Raji (cell line): ENCODE results near the gene SMARCAD1.

Experiments used
- POLR2A ChIP-seq: IDR thresholded peaks from 2 replicates; pipeline ENCODE4 v1.6.1; 2011; ENCODE audit warnings: low read depth, low read length, control low read depth; ENCODE audit not compliant: insufficient read depth

The SMARCAD1 gene

DNA sequence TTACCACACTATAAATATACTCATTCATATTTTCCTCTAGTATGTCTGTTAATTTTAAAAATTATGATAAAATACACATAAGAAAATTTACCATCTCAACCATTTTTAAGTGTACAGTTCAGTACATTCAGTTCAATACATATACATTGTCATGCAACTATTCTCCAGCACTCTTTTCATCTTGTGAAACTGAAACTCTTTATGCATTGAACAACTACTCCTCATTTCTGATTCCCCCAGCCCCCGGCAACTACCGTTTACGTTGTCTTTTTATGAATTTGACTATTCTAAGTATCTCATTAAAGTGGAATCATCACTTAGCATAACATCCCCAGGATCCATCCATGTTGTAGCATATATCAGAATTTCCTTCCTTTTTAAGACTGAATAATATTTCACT, 8.7 kb downstream of the SMARCAD1 start:
- no peak for TF ChIP-seq POLR2A

DNA sequence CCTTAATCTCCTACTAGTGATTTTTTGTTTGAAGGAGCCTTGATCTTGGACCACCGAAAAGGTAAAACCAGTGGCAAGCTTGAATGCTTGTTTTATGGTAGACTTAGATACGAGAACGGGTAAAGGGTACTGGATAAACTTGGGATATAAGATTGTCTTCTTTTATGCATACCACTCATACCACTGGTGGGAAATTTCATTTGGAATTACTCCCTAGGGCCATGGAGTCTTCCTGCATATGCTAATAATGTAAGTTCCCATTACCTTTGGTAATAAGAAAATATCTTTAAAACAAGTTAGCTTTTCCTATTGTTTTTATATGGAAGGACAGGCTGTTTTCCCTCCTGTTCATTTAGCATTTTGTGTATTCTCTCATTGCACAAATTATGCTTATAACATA, 11.7 kb downstream of the SMARCAD1 start:
- TF ChIP-seq POLR2A: no peak

DNA sequence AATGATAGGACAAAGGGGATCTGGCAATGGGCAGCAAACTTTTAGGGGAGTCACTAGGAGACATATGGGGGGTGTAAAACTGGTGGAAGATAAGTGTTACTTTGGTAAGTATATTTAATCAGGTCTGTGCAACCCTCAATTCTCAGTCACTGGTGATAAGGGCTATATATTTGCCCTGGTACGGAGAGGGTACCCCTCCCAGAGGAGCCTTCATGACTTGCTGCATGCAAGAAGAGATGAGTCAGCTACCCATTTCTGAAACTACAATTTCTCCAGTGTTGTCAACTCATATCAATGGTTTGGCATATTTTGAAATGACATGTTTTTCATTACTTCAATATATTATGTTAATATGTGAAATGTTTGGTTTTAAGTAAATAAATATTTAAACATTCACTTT, 14.3 kb downstream of the SMARCAD1 start:
- TF ChIP-seq POLR2A: no peak

DNA sequence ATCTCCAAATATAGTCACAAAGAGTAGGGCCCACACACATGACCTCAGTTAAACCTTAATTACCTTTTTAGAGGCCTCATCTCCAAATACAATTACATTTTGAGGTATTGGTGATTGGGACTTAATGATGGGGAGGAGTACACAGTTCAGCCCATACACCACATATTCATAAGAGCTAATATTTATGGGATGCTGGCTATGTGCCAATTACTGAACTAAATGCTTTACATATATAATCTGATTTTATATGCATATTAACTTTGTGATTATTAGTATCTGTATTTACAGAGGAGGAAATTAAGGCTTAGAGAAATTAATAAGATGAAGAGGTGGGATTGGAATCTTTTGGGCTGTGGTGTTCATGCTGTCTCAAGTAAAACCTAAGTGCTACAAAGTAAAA, 17.8 kb downstream of the SMARCAD1 start:
- TF ChIP-seq POLR2A: no peak

DNA sequence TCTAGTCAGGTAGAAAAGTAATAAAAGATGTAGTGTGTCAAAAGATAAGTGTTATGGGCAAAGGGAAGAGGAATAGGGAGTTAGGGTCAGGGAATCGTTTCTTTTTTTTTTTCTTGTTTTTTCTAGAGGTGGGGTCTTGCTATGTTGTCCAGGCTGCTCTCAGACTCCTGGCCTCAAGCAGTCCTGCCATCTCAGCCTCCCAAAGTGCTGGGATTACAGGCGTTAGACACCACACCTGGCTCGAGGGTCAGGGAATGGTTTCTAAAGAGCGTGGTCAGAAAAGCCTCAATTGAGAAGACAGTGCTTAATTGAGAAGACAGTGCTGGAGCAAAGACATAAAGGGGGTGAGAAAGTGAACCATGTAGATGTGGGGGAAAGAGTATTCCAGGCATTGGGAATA, 19.1 kb downstream of the SMARCAD1 start:
- TF ChIP-seq POLR2A: no peak

DNA sequence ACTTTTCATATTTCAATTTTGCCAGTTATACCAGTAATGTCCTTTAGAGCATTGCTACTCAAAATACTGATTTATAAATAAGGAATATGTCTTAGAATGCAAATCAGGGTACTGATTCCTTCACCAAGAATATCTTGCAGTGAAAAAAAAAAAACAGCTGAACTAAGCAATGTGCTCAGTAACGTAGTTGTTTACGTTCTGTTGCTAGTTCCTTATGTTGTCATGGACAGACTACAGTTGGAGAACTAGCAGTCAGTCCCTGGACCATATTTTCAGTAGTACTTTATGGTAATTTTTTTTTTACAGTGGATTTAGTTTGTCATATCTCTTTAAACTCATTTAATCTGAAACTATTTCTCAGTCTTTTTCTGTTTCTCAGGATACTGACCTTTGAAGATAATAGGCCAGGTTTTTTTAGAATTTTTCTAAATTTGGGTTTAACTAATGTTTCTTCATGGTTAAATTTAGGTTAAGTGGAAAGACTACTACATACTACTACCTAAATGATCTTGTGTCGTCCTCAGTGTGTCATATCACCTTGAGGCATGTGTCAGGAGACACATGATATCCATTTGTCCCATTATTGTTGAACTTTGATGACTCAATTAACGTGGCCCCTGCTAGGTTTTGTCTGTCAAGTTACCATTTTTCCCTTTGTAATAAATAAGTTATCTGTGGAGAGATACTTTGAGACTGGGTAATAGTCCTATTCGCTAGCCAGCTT, 21.0 kb downstream of the SMARCAD1 start:
- no peak for TF ChIP-seq POLR2A

DNA sequence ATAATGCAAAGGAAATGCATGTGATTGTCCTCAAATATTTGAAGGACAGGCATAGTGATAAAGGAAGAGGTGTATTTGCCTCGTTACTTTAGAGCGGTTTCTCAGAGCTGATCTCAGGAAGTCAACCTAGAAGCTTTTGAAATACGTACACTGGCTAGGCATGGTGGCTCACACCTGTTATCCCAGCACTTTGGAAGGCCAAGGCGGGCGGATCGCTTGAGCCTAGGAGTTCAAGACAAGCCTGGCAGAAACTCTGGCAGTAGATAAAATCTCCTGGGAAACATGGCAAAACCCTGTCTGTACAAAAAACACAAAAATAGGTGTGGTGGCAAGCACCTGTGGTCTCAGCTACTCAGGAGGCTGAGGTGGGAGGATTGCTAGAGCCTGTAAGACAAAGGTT, 24.9 kb downstream of the SMARCAD1 start:
- no peak for TF ChIP-seq POLR2A

DNA sequence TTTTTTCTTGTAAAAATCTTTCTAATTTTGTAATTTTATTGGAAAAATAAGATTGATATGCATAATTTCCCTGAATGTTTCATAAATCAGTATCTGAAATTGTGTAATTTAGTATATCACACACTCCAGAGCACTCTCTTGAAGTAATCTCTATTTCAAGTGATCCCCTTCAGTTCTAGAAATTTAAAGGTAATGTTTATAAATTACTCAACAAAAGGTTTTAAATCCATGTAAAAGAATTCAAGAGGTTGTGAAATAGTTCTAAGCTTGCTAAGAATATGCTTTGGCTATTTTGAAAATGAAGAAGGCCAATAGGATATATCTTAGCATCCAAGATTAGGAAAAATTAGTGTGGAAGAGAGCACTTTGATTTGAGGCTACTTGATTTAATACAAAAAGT, 28.2 kb downstream of the SMARCAD1 start:
- no peak for TF ChIP-seq POLR2A

DNA sequence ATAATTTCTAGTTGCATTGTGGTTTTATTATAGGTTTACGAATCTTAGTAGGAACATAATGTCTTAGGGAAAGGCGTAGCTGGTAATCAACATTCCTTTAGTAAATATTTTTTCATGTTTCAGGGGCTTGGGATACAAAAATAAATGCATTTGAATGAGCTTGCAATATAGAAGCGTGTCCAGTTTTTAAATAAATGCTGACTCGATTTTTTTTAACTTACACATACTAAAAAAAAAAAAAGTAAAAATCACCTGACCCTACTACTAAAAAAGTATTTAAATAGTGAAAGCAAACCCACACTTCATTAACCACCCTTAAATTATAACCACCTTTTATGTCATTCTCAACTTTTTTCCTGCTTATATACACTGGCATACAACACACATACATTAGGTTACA, 29.6 kb downstream of the SMARCAD1 start:
- no peak for TF ChIP-seq POLR2A

DNA sequence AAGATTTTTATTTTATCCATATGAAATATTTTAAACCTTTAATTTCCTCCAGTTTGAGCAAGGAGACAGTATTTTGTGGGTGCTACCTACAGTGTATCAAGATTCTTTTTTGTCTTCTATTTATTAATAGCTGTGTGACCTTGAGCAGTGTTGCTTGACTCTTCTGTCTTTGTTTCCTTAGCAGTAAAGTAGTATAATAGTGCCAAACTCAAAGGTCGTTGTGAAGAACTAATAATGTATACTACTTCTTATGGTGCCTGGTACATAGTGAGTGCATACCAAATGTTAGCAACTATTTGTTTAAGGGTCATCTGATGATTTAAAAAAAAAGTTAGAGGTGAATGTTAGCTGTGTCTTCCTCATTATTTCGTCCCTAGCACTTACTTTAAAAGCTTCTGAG, 30.5 kb downstream of the SMARCAD1 start:
- no peak for TF ChIP-seq POLR2A

DNA sequence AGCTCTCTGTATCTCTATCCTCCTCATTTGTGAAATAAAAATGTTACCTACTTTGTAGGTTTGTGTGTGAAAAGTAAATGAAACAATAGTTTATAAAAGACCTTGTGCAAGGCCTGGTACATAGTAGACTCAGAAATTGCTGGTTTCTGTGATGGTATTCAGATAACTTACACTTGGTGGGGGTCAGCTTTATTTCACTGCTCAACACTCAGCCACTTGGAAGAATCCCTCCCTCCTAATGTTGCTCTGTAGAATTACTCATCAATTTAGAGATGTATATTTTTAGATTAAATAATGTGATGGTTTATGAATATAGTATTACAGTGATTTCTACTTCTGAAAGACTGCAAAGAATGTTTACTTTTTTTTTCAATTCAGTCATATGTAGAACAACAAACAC, 32.7 kb downstream of the SMARCAD1 start:
- no peak for TF ChIP-seq POLR2A

DNA sequence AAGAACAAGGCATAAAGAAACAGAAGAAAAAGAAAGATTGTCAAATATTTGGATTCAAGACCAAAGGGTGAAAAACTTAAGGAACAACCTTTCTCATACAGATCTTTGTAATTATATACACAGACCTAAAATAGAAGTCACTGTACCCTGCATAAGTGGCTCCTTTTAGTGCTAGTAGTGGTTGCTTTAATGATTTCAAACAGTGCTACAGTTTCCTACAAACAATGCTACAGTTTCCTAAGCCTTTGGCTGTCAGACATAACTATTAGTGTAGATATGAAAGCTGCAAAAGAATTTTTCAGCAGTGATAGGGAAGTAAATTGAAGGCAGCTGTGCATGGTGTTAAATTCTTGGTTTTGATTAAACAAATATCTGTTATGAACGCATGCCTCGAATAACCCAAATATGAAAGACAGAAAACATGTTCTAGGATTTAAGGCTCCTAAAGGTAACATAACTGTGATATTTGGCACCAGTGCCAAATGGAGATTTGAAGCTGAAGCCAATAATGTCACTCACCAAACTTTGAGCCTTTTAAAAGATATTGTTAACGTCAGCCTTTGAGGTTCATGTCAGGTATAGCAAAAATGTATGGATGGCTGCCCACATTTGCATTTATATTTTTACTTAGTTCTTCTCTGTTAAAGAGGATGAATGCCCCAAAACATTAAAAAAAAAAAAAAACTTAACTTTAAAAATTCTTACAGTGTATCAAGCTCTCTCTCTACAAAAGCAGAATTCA, 36.6 kb downstream of the SMARCAD1 start:
- TF ChIP-seq POLR2A: no peak

DNA sequence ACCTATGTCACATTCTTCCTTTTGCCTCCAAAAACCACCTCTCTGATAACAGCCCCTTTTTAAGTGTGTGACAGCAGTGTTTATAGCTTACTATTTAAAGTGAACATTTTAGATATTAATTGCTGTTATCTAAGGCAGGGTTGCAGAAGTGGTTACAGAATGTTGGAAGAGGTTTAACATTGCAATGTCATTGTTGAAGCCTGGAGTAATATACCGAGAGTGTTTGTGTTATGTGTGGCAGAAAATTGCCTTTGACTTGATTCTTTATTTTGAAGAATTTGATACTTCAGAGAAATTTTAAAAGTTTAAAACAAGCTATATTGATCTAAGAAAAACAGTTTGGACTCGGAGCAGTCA, 37.1 kb downstream of the SMARCAD1 start:
- no peak for TF ChIP-seq POLR2A

DNA sequence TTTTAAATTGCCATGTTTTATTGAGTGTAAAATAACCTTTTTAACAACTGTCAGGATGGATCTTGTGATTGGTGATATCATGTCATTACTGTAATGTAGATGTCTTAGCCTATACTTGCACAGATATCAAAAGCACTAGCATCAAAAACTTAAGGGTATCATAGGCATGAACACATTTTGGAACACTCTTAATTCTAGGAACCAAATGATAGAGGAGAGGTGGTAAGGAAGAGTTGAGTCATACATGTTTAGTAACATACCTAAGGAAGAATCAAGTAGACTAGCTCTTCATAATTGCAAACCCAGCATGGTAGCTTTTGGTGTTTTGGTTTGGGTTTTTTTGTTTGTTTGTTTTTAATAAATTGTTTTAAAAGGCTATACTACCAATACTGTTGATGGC, 43.4 kb downstream of the SMARCAD1 start:
- TF ChIP-seq POLR2A: no peak

DNA sequence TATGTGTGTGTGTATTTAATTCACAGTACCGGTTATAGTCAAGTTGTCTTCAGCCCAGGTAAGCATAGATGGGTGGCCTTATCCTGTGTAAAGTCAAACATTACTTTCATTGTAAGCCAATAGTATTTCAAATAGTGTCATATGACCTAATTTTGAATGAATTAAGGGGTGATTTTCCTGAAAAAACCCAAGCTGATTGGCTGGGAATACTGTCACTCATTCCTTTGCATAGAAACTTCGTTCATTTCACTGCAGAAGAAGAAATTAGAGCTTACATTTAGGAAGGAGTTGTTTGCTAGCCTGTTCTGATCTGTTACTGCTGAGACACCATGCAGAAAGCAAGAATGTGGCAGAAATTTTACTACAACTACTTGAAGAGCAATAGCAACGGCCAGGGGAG, 45.4 kb downstream of the SMARCAD1 start:
- TF ChIP-seq POLR2A: no peak

DNA sequence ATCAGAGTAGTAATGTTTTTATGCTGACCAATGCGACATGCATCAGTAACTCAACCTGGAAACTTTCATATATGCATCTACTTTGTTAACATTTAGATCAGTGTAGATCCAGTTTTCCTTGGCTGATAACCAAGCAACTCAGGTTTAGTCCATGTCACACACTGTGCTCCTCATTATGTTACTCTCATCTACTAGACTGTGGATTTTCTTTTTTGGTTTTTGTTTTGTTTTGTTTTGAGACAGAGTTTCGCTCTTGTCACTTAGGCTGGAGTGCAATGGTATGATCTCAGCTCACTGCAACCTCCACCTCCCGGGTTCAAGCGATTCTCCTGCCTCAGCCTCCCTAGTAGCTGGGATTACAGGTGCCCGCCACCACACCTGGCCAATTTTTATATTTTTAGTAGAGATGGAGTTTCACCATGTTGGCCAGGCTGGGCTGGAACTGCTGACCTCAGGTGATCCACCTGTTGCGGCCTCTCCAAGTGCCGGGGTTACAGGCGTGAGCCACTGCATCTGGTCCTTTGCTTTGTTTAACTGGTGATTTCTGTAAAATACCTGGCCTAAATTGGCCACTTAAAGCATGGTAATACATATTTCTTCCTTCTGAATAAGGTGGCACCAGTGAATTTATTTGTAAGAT, 48.6 kb downstream of the SMARCAD1 start:
- TF ChIP-seq POLR2A: no peak

DNA sequence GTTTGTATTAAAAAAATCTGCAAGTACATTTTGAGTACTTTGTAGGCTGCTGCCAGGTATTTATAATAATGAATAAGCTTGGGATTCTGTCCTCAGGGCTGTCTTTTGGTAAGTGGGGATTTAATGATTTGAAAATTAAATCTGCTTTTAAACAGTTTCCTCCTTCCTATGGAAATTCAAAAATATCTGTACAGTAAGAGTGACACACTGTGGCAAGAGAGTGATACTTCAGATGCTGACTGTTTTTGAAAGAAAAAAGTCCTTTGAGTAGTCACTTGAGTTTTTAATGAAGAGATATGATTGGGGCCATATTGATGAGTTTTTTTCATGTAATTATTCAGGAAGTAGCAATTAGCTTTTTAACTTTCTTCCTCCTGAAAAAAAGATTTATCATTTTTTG, 49.2 kb downstream of the SMARCAD1 start:
- no peak for TF ChIP-seq POLR2A
